Measurements from ENCODE around the gene DLX6. TPM values are rescaled to one million over a fixed set of nuclear protein-coding genes. Genes with fewer than 3 reads are reported as not detected.

The DLX6 gene
- total RNA-seq, 1 experiment from 2014 or later, result 1.3 TPM

DNA sequence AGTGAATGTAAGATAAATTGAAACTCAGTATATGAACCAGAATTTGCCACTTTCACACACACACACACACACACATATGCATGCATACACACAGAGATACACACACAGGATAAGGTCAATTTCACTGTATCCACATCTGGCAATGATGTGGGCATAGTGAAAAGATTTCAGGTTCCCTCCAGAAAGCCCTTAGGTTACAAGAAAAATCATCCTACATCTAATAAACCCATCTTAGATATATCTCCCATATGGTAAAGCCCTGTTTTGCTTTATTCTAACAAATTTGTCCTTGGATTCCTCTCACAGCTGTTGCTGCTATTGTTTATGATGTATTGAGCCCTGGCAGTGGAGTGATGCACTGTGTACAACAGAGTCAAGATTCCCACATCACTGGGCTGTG, 27.9 kb upstream of the DLX6 start:
- Histone ChIP-seq H3K4me3 (ENCODE audit: low read depth in 2 of 2, low read length in 2 of 2) (no peak overlapping the region), H3K27me3 (ENCODE audit: control insufficient read depth, insufficient read depth, low read length) (no peaks in the 10 kb centered on the region), H3K9me3 (ENCODE audit: control insufficient read depth, insufficient read depth, low read depth, low read length) (no peaks in the 10 kb centered on the region), H3K27ac (ENCODE audit: low read length) (no peak overlapping the region), H3K36me3 (ENCODE audit: control insufficient read depth, insufficient read depth, low read length) (no peaks in the 10 kb centered on the region), H3K4me1 (ENCODE audit: control insufficient read depth, insufficient read depth, low read length) (no peaks in the 10 kb centered on the region)
- CTCF ChIA-PET, result no interaction called here
- intact Hi-C loops (cut with micrococcal nuclease; ENCODE audit: unreplicated experiment), result no loop called here
- in situ Hi-C loops (cut with HindIII; ENCODE audit: low pct_unique_long_range_greater_than_20kb, low sequenced_read_pairs), result no loop called here
- DNase-seq (ENCODE audit: low read depth, low spot score), result no peak
- POLR2A ChIA-PET, result no interaction called here
- BruUV-seq (replicated peaks), result no TSS peak
- no peak for ATAC-seq
- no peak for TF ChIP-seq SIN3A (IDR thresholded peaks at IDR 0.05; ENCODE audit: borderline replicate concordance, insufficient read depth, low read depth, low read length)

DNA sequence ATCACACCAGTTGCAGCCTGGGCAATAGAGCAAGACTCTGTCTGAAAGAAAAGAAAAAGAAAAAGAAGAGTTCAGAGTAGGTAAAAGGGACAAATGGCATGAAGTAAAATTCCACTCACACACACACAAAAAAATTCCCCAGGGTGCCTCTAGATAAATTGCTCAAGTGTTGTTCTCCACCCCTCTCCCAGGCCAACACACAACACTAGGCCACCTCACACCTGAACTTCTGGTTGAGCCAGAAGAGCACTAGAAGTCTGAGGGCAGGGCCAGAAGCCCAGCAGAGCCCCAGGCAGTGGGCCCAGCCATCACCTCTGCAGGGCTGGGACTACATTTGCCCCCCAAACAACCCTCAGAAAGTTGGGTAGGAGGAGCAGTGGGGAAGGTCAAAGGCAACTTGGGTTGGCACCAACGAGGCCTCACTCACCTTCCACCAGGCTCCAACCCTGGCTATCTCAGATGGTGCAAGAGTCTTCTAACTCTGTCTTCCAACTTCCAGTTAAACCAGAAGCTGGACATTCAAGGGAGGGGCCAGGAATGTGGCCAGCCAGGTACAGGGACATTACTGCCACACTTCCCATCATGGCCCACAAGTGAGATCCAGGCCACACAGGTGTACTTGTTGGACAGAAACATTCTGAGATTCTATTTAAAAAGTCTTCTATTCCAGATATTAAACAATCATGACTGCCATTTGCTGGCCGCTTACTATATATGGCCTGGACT, 25.6 kb upstream of the DLX6 start:
- DNase-seq (ENCODE audit: low read depth, low spot score), result no peak
- H3K4me1 ChIP-seq (ENCODE audit: control insufficient read depth, insufficient read depth, low read length), result no peaks in the 10 kb centered on the region
- intact Hi-C loops (cut with micrococcal nuclease; ENCODE audit: unreplicated experiment), result no loop called here
- ChIA-PET POLR2A (no interaction called here), CTCF (no interaction called here)
- no peaks in the 10 kb centered on the region for H3K27me3 ChIP-seq (ENCODE audit: control insufficient read depth, insufficient read depth, low read length)
- no peak overlapping the region for H3K27ac ChIP-seq (ENCODE audit: low read length)
- in situ Hi-C loops (cut with HindIII; ENCODE audit: low pct_unique_long_range_greater_than_20kb, low sequenced_read_pairs), result no loop called here
- H3K36me3 ChIP-seq (ENCODE audit: control insufficient read depth, insufficient read depth, low read length), result no peaks in the 10 kb centered on the region
- no peak for TF ChIP-seq POLR2AphosphoS5 (IDR thresholded peaks at IDR 0.05; ENCODE audit: low read depth, low read length)
- no peak for TF ChIP-seq CTCF (IDR thresholded peaks at IDR 0.05)
- TF ChIP-seq TCF7L2 (IDR thresholded peaks at IDR 0.05; ENCODE audit: low read depth, low read length), result no peak
- no peak for TF ChIP-seq SIN3A (IDR thresholded peaks at IDR 0.05; ENCODE audit: borderline replicate concordance, insufficient read depth, low read depth, low read length)
- TF ChIP-seq, protein P1, sequence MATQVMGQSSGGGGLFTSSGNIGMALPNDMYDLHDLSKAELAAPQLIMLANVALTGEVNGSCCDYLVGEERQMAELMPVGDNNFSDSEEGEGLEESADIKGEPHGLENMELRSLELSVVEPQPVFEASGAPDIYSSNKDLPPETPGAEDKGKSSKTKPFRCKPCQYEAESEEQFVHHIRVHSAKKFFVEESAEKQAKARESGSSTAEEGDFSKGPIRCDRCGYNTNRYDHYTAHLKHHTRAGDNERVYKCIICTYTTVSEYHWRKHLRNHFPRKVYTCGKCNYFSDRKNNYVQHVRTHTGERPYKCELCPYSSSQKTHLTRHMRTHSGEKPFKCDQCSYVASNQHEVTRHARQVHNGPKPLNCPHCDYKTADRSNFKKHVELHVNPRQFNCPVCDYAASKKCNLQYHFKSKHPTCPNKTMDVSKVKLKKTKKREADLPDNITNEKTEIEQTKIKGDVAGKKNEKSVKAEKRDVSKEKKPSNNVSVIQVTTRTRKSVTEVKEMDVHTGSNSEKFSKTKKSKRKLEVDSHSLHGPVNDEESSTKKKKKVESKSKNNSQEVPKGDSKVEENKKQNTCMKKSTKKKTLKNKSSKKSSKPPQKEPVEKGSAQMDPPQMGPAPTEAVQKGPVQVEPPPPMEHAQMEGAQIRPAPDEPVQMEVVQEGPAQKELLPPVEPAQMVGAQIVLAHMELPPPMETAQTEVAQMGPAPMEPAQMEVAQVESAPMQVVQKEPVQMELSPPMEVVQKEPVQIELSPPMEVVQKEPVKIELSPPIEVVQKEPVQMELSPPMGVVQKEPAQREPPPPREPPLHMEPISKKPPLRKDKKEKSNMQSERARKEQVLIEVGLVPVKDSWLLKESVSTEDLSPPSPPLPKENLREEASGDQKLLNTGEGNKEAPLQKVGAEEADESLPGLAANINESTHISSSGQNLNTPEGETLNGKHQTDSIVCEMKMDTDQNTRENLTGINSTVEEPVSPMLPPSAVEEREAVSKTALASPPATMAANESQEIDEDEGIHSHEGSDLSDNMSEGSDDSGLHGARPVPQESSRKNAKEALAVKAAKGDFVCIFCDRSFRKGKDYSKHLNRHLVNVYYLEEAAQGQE (IDR thresholded peaks at IDR 0.05; ENCODE audit: insufficient read depth in 1 of 2, low read depth in 2 of 2, low read length in 1 of 2), result no peak
- H3K4me3 ChIP-seq (ENCODE audit: low read depth in 2 of 2, low read length in 2 of 2), result no peak overlapping the region
- no peak for ATAC-seq
- no TSS peak for BruUV-seq (replicated peaks)
- no peaks in the 10 kb centered on the region for H3K9me3 ChIP-seq (ENCODE audit: control insufficient read depth, insufficient read depth, low read depth, low read length)

GRCh38 chr7:96982586-96982985, 22.8 kb upstream of the DLX6 start:
- H3K4me3 ChIP-seq (ENCODE audit: low read depth in 2 of 2, low read length in 2 of 2), result no peak overlapping the region
- no peak for DNase-seq (ENCODE audit: low read depth, low spot score)
- no TSS peak for BruUV-seq (replicated peaks)
- no peak overlapping the region for H3K27ac ChIP-seq (ENCODE audit: low read length)
- intact Hi-C loops (cut with micrococcal nuclease; ENCODE audit: unreplicated experiment) (no loop called here), in situ Hi-C loops (cut with HindIII; ENCODE audit: low pct_unique_long_range_greater_than_20kb, low sequenced_read_pairs) (no loop called here)
- ChIA-PET CTCF (interaction anchor here (0.7 kb wide), 1 partner anchor 226 kb away, joined by 7 read pairs; no protein-coding TSS in a partner anchor), POLR2A (no interaction called here)
- no peaks in the 10 kb centered on the region for H3K27me3 ChIP-seq (ENCODE audit: control insufficient read depth, insufficient read depth, low read length)
- no peak for ATAC-seq
- no peaks in the 10 kb centered on the region for H3K4me1 ChIP-seq (ENCODE audit: control insufficient read depth, insufficient read depth, low read length)
- TF ChIP-seq TCF7L2 (IDR thresholded peaks at IDR 0.05; ENCODE audit: low read depth, low read length) (no peak), POLR2AphosphoS5 (IDR thresholded peaks at IDR 0.05; ENCODE audit: low read depth, low read length) (no peak), SIN3A (IDR thresholded peaks at IDR 0.05; ENCODE audit: borderline replicate concordance, insufficient read depth, low read depth, low read length) (no peak), CTCF (IDR thresholded peaks at IDR 0.05) (no peak)
- TF ChIP-seq, protein P1 (IDR thresholded peaks at IDR 0.05; ENCODE audit: insufficient read depth in 1 of 2, low read depth in 2 of 2, low read length in 1 of 2), result no peak
- H3K36me3 ChIP-seq (ENCODE audit: control insufficient read depth, insufficient read depth, low read length), result no peaks in the 10 kb centered on the region
- no peaks in the 10 kb centered on the region for H3K9me3 ChIP-seq (ENCODE audit: control insufficient read depth, insufficient read depth, low read depth, low read length)
